HepG2 (cell line): Measurements from ENCODE around the gene PTRH2. TPM values are rescaled to one million over a fixed set of nuclear protein-coding genes. Genes with fewer than 3 reads are reported as not detected.

Source experiments
- ATF1 ChIP-seq: IDR thresholded peaks from 2 replicates; pipeline ENCODE4 v1.6.1; 2016; ENCODE audit warnings: mild to moderate bottlenecking, control low read depth
- DBP ChIP-seq: sonication (generic); formaldehyde crosslinking; IDR thresholded peaks from 2 replicates; pipeline ENCODE4 v1.4.0; 2020; ENCODE audit warnings: missing genetic modification reagents; ENCODE audit errors: not compliant biosample characterization
- DMTF1 ChIP-seq: sonication (generic); formaldehyde crosslinking; IDR thresholded peaks from 2 replicates; pipeline ENCODE4 v1.4.0; 2020; ENCODE audit warnings: mild to moderate bottlenecking, missing genetic modification reagents
- ELK4 ChIP-seq: sonication (generic); formaldehyde crosslinking; IDR thresholded peaks from 2 replicates; pipeline ENCODE4 v1.9.0; 2021; ENCODE audit warnings: missing genetic modification reagents, borderline replicate concordance
- HOXA3 ChIP-seq: sonication (generic); formaldehyde crosslinking; IDR thresholded peaks from 2 replicates; pipeline ENCODE4 v1.5.0; 2020; ENCODE audit warnings: missing genetic modification reagents
- HOXA5 ChIP-seq: sonication (generic); formaldehyde crosslinking; IDR thresholded peaks from 2 replicates; pipeline ENCODE4 v1.4.0; 2020; ENCODE audit warnings: missing genetic modification reagents
- KAT8 ChIP-seq: IDR thresholded peaks from 2 replicates; pipeline ENCODE4 v1.6.1; 2016; ENCODE audit warnings: missing genetic modification reagents, missing compliant biosample characterization
- MATR3 ChIP-seq: sonication (generic); formaldehyde crosslinking; IDR thresholded peaks from 2 replicates; pipeline ENCODE4 v1.4.0; 2020; ENCODE audit warnings: missing genetic modification reagents
- NFKB2 ChIP-seq: sonication (generic); formaldehyde crosslinking; IDR thresholded peaks from 2 replicates; pipeline ENCODE4 v1.4.0; 2020; ENCODE audit warnings: missing genetic modification reagents, borderline replicate concordance
- NR3C1 ChIP-seq: sonication (generic); formaldehyde crosslinking; IDR thresholded peaks from 2 replicates; pipeline ENCODE4 v1.4.0; 2020; ENCODE audit warnings: missing genetic modification reagents
- NRL ChIP-seq: sonication (generic); formaldehyde crosslinking; IDR thresholded peaks from 2 replicates; pipeline ENCODE4 v1.5.0; 2020; ENCODE audit warnings: missing genetic modification reagents, mild to moderate bottlenecking, moderate library complexity, borderline replicate concordance
- RBM22 ChIP-seq: fragments of 200-400 bp; formaldehyde crosslinking; optimal IDR thresholded peaks from 2 replicates; pipeline ENCODE3; 2017; ENCODE audit warnings: mild to moderate bottlenecking, low read length, moderate library complexity
- TRIM24 ChIP-seq: sonication (generic); formaldehyde crosslinking; IDR thresholded peaks from 2 replicates; pipeline ENCODE4 v1.8.0; 2022; ENCODE audit warnings: mild to moderate bottlenecking, missing genetic modification reagents
- ZNF616 ChIP-seq: sonication (generic); formaldehyde crosslinking; IDR thresholded peaks from 2 replicates; pipeline ENCODE4 v1.5.0; 2020; ENCODE audit warnings: low read depth, mild to moderate bottlenecking, missing genetic modification reagents
- ZNF704 ChIP-seq: sonication (generic); formaldehyde crosslinking; IDR thresholded peaks from 2 replicates; pipeline ENCODE4 v1.8.1; 2023; ENCODE audit warnings: mild to moderate bottlenecking, inconsistent platforms, moderate library complexity, missing genetic modification reagents, borderline replicate concordance
- ZNF75D ChIP-seq: sonication (generic); formaldehyde crosslinking; IDR thresholded peaks from 2 replicates; pipeline ENCODE4 v1.8.1; 2023; ENCODE audit warnings: missing genetic modification reagents, mild to moderate bottlenecking, borderline replicate concordance
- ZNF782 ChIP-seq: sonication (generic); formaldehyde crosslinking; IDR thresholded peaks from 2 replicates; pipeline ENCODE4 v1.4.0; 2020; ENCODE audit warnings: missing genetic modification reagents, mild to moderate bottlenecking, borderline replicate concordance
- polyA plus RNA-seq, 8 experiments: library from polyadenylated mRNA; depleted of rRNA in 3 of 8; stranded (reverse) in 7 of 8; unstranded in 1 of 8; fragments of >200 nt; fragmentation: Illumina TruSeq in 4 of 8; extraction: Trizol in 4 of 8; gene quantifications; 2 replicates each; pipeline versions ENCODE4 v1.2.1 to v1.2.3, GENCODE V29; 2011 to 2016; ENCODE audit warnings: low read depth in 4 of 8, missing spikeins in 1 of 8, mixed read lengths in 1 of 8; ENCODE audit not compliant: insufficient read depth in 1 of 8
- total RNA-seq, 5 experiments: library from RNA; depleted of rRNA; stranded (reverse); fragments of >200 nt; fragmentation: Illumina TruSeq; extraction: Trizol; gene quantifications; 2 replicates each; pipeline ENCODE4 v1.2.3, GENCODE V29; 2016; ENCODE audit warnings: low read depth in 1 of 5
- TF ChIP-seq, protein P1 (sequence below): sonication (generic); formaldehyde crosslinking; IDR thresholded peaks from 2 replicates; pipeline ENCODE4 v1.8.0; 2022; ENCODE audit warnings: mild to moderate bottlenecking, missing genetic modification reagents; ENCODE audit not compliant: insufficient replicate concordance
- TF ChIP-seq, protein P2 (sequence below): sonication (generic); formaldehyde crosslinking; IDR thresholded peaks from 2 replicates; pipeline ENCODE4 v1.5.0; 2020; ENCODE audit warnings: mild to moderate bottlenecking, missing genetic modification reagents

PTRH2 gene
- total and polyA plus RNA-seq, 2 of the 13 experiments (the other 11 are each of a cell fraction or from before 2014, with no cell fraction given) = 67.7 to 83.3 TPM

DNA sequence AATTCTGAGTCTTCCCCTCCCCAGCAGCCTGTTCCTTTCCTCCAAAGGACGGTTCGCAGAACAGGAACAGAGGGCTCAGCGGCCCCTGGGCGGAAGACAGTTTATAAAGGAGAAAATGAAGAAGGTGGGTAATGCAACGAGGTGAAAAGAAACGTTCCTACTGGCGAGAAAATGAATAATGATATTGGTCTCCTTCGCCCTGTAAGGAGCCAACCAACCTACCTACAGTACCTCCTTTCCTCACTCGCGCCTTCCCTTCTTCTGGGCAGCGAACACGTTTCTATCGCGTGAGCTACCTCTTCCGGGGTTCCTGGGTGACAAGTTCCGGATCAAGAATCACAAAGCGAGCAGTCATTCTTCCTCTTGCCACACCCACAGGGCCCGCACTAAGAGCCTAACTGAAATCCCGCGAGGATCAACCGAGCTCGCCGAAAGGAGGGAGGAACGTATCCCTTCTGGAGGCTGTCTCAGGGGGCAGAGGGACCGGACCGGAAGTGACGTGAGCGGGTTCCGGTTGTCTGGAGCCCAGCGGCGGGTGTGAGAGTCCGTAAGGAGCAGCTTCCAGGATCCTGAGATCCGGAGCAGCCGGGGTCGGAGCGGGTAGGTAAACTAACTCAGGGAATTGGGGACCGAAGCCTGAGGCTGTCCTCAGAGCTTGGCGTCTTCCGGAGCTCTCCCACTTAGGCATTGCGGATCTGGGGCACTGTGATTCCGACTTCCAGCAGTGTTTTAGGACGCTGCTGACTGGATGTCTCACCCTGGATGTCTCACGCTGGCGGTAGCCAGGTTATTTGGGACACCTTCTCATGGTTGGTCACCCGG, at the start of gene PTRH2, which contains the start of gene VMP1 (continued):
- TF ChIP-seq ELK4 (CRISPR knock-in tag) (no peak), ZNF704 (CRISPR knock-in tag) (no peak; the same call in 1 of the 2 replicates), NRL (CRISPR knock-in tag) (peak; percentile 79), NR3C1 (CRISPR knock-in tag) (no peak), RBM22 (no peak), ZNF75D (CRISPR knock-in tag) (no peak), ZNF616 (CRISPR knock-in tag) (peak; percentile 73), TRIM24 (CRISPR knock-in tag) (no peak), DBP (CRISPR knock-in tag) (no peak), MATR3 (CRISPR knock-in tag) (no peak), NFKB2 (peak; percentile 63; the same call in 1 of the 2 replicates), HOXA5 (CRISPR knock-in tag) (peak; percentile 92; the same call in 1 of the 2 replicates), ATF1 (peak; percentile 97), DMTF1 (CRISPR knock-in tag) (no peak; the same call in 1 of the 2 replicates), ZNF782 (no peak; the same call in 1 of the 2 replicates), HOXA3 (CRISPR knock-in tag) (no peak; the same call in none of the 2 replicates), KAT8 (CRISPR knock-in tag) (peak; percentile 98)
- TF ChIP-seq, protein P1, sequence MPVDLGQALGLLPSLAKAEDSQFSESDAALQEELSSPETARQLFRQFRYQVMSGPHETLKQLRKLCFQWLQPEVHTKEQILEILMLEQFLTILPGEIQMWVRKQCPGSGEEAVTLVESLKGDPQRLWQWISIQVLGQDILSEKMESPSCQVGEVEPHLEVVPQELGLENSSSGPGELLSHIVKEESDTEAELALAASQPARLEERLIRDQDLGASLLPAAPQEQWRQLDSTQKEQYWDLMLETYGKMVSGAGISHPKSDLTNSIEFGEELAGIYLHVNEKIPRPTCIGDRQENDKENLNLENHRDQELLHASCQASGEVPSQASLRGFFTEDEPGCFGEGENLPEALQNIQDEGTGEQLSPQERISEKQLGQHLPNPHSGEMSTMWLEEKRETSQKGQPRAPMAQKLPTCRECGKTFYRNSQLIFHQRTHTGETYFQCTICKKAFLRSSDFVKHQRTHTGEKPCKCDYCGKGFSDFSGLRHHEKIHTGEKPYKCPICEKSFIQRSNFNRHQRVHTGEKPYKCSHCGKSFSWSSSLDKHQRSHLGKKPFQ (CRISPR knock-in tag) = peak; percentile 69
- TF ChIP-seq, protein P2, sequence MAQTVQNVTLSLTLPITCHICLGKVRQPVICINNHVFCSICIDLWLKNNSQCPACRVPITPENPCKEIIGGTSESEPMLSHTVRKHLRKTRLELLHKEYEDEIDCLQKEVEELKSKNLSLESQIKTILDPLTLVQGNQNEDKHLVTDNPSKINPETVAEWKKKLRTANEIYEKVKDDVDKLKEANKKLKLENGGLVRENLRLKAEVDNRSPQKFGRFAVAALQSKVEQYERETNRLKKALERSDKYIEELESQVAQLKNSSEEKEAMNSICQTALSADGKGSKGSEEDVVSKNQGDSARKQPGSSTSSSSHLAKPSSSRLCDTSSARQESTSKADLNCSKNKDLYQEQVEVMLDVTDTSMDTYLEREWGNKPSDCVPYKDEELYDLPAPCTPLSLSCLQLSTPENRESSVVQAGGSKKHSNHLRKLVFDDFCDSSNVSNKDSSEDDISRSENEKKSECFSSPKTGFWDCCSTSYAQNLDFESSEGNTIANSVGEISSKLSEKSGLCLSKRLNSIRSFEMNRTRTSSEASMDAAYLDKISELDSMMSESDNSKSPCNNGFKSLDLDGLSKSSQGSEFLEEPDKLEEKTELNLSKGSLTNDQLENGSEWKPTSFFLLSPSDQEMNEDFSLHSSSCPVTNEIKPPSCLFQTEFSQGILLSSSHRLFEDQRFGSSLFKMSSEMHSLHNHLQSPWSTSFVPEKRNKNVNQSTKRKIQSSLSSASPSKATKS (CRISPR knock-in tag) = peak; percentile 78; the same call in 1 of the 2 replicates
